Stomach (tissue), 9 donors: ENCODE measurements around the gene HESX1. TPM values are rescaled to one million over a fixed set of nuclear protein-coding genes. Genes with fewer than 3 reads are reported as not detected.

Experiments
- DNase-seq, 2 donors: peaks; one replicate each; pipeline versions ENCODE4 v3.0.0 to v3.0.0-alpha.2; 2013 to 2019
- H3K27ac ChIP-seq, 5 donors: fragments of 200-600 bp in 4 of 5; sonication (generic) in 4 of 5; one replicate each; pipeline ENCODE4 v1.5.1; 2013 to 2019; ENCODE audit warnings: mild to moderate bottlenecking in 1 of 5, moderate library complexity in 1 of 5
- H3K27me3 ChIP-seq, 3 donors: fragments of 200-600 bp; sonication (generic); one replicate each; pipeline ENCODE4 v1.5.1; 2017 to 2019; ENCODE audit warnings: mixed run types in 1 of 3
- H3K36me3 ChIP-seq, 4 donors: fragments of 200-600 bp; sonication (generic); 1 replicate in 3 of 4; 2 replicates in 1 of 4; pipeline ENCODE4 v1.5.1; 2016 to 2019
- H3K4me1 ChIP-seq, 4 donors: fragments of 200-600 bp; sonication (generic); one replicate each; pipeline ENCODE4 v1.5.1; 2016 to 2019
- H3K4me3 ChIP-seq, 4 donors: fragments of 200-600 bp; sonication (generic) in 3 of 4; one replicate each; pipeline ENCODE4 v1.5.1; 2016 to 2019; ENCODE audit warnings: mild to moderate bottlenecking in 1 of 4
- H3K9me3 ChIP-seq, 4 donors: fragments of 200-600 bp; sonication (generic); one replicate each; pipeline ENCODE4 v1.5.1; 2016 to 2019
- EP300 ChIP-seq: sonication (generic); formaldehyde crosslinking; IDR thresholded peaks from one replicate; pipeline ENCODE4 v1.6.1; 2017; ENCODE audit warnings: antibody characterized with exemption
- POLR2A ChIP-seq, 4 donors: fragments of 450-650 bp; IDR thresholded peaks; one replicate each; pipeline ENCODE4 v1.6.1; 2016; ENCODE audit warnings: antibody characterized with exemption in 4 of 4, control low read depth in 2 of 4, mild to moderate bottlenecking in 1 of 4, moderate library complexity in 1 of 4
- POLR2AphosphoS5 ChIP-seq, 3 donors: sonication (generic); formaldehyde crosslinking; IDR thresholded peaks; one replicate each; pipeline ENCODE4 v1.6.1; 2016; ENCODE audit warnings: antibody characterized with exemption in 3 of 3
- WGBS, 5 donors: extraction: QIAGEN DNeasy Blood & Tissue Kit in 3 of 5; methylation state at CpG; one replicate each; pipeline versions ENCODE4 v1.1.5 to v1.1.7; 2013 to 2018; 5-methylcytosine and 5-hydroxymethylcytosine counted together
- intact Hi-C: fragments of 100-400 bp; cut with DNase I; formaldehyde crosslinking; loops from one replicate; pipeline ENCODE4 v1.15.1; 2023; ENCODE audit warnings: low total_unique reads
- polyA plus RNA-seq, 3 donors: library from polyadenylated mRNA; stranded (reverse); fragments of 200-250 nt; gene quantifications; one replicate each; pipeline ENCODE4 v1.2.3, GENCODE V29; 2013
- total RNA-seq, 5 donors: library from RNA; depleted of rRNA; stranded (reverse); fragments of >200 nt; gene quantifications; one replicate each; pipeline versions ENCODE4 v1.1.0 to v1.2.3, GENCODE V29; 2014 to 2016
- TF ChIP-seq, protein P1 (sequence below), 7 experiments: fragments of 450-650 bp in 4 of 7; fragments of 200-600 bp in 3 of 7; sonication (generic) in 3 of 7; IDR thresholded peaks; one replicate each; pipeline ENCODE4 v1.5.1; 2016 to 2019; ENCODE audit warnings: antibody characterized with exemption in 7 of 7, control low read depth in 2 of 7, mild to moderate bottlenecking in 1 of 7
- donor health status: healthy with polysubstance abuse.
- donor health status: Bipolar disorder and iron deficiency.
- donor health status: healthy.

HESX1 gene
- total and polyA plus RNA-seq, 8 donors = 1.00 to 23.9 (median 2.3) TPM; not detected in 4

DNA sequence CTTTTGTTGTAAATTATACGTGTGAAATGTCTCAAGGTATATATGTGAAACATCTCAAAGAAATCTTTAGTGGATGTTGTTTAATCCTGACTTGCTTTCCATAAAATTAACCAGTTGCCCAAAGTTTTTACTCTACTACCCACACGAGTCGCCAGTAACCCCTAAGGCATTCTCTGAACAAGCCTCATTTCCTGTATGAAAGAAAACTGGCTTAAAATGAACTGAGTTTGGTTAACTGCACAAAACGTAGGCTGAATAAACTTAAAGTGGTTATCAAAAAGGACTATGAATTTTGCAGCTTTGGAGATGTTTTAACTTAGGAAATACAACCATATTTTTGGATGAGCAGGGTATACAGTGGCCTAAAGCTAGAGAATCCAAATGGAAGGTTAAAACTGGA, 25.1 kb upstream of the HESX1 start:
- 72 to 83% (median 80%) methylated on average over 4 of the region's 4 CpGs for WGBS, 5 donors
- Histone ChIP-seq H3K4me3 (no peak overlapping the region), H3K27ac (no peak overlapping the region), H3K36me3 (no peaks in the 10 kb centered on the region), H3K27me3 (no peaks in the 10 kb centered on the region), H3K9me3 (no peaks in the 10 kb centered on the region), H3K4me1 (peaks cover 19 to 31% (median 25%) of the 10 kb centered on the region in 4 donors)
- intact Hi-C loops = no loop called here
- TF ChIP-seq EP300 = no peak
- TF ChIP-seq, protein P1, sequence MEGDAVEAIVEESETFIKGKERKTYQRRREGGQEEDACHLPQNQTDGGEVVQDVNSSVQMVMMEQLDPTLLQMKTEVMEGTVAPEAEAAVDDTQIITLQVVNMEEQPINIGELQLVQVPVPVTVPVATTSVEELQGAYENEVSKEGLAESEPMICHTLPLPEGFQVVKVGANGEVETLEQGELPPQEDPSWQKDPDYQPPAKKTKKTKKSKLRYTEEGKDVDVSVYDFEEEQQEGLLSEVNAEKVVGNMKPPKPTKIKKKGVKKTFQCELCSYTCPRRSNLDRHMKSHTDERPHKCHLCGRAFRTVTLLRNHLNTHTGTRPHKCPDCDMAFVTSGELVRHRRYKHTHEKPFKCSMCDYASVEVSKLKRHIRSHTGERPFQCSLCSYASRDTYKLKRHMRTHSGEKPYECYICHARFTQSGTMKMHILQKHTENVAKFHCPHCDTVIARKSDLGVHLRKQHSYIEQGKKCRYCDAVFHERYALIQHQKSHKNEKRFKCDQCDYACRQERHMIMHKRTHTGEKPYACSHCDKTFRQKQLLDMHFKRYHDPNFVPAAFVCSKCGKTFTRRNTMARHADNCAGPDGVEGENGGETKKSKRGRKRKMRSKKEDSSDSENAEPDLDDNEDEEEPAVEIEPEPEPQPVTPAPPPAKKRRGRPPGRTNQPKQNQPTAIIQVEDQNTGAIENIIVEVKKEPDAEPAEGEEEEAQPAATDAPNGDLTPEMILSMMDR (IDR thresholded peaks at IDR 0.05) = no peak
- TF ChIP-seq POLR2AphosphoS5 (IDR thresholded peaks at IDR 0.05) = no peak
- no peak for TF ChIP-seq POLR2A (IDR thresholded peaks at IDR 0.05)
- DNase-seq = no peak

DNA sequence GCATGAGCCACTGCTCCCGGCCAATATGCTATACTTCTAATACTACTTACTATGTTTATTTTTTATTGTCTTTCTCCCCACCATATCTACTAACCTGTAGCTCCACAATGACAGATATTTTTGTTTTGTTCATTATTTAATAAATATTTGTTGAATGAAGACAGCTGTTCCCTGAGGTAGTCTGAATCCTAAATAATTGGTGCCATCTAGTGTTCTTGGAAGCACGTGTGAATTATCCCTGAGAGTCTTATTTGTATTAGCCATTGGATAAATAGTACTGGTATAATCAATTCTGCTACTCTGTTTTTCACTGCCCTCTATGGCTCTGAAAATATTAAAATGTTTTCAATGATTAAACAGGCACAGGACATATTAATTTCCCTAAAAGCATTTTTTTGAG, 22.1 kb upstream of the HESX1 start:
- TF ChIP-seq, protein P1 (IDR thresholded peaks at IDR 0.05) = peak in 2 of 7 experiments; percentile 5 to 20
- no peak for TF ChIP-seq POLR2A (IDR thresholded peaks at IDR 0.05)
- no peak for TF ChIP-seq POLR2AphosphoS5 (IDR thresholded peaks at IDR 0.05)
- Histone ChIP-seq H3K4me1 (peaks cover 4 to 15% (median 6%) of the 10 kb centered on the region in 4 donors), H3K36me3 (no peaks in the 10 kb centered on the region), H3K27me3 (no peaks in the 10 kb centered on the region), H3K9me3 (no peaks in the 10 kb centered on the region), H3K4me3 (no peak overlapping the region), H3K27ac (no peak overlapping the region)
- DNase-seq = peak in 1 of 2 donors; percentile 49
- intact Hi-C loops = no loop called here
- 38 to 51% (median 42%) methylated on average over 2 of the region's 2 CpGs for WGBS, 5 donors

DNA sequence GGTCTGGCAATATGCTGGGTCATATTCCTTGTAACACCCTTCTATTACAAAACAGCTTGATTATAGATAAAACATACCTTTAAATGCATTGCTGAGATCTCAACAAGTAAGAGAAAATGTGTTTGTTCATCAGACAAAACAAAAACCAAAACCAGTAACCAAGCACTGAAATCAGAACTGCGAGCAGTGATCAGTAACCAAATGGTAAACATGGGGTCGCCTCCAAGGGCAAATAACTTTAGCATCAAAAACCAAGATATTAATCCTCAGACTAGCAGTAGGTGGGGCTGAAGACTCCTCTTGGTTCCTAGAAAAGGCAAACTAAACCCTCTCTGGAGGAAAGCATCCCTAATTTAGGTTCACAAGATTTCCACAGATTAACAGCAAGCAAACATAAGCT, 6.6 kb upstream of the HESX1 start:
- Histone ChIP-seq H3K4me3 (no peak overlapping the region), H3K36me3 (no peaks in the 10 kb centered on the region), H3K9me3 (no peaks in the 10 kb centered on the region), H3K27ac (no peak overlapping the region), H3K27me3 (no peaks in the 10 kb centered on the region), H3K4me1 (no peaks in the 10 kb centered on the region)
- intact Hi-C loops = no loop called here
- no peak for DNase-seq
- 61 to 88% (median 81%) methylated on average over 2 of the region's 2 CpGs for WGBS, 5 donors
- no peak for TF ChIP-seq POLR2A (IDR thresholded peaks at IDR 0.05)
- no peak for TF ChIP-seq EP300
- TF ChIP-seq POLR2AphosphoS5 (IDR thresholded peaks at IDR 0.05) = no peak
- TF ChIP-seq, protein P1 (IDR thresholded peaks at IDR 0.05) = no peak

DNA sequence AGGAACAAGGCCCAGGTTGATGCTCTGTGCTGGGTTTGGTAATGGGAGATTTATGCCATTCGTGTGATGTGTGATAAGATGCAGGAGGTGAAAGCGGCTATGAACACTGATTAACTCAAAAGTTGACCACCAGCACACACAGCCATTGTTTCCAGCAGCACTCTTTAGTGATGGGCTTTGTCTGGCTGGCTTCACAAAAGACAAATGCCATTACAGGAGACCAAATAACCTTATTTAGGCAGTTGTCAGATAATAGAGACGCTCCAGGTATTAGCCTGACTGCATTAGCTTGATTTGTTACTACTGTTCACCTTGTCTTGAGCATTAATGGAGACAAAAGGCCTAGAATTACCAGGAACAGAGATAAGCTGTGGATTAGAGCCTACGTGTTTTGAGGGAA, 5.1 kb downstream of the HESX1 start:
- H3K9me3 ChIP-seq = no peaks in the 10 kb centered on the region
- WGBS, 5 donors = 69 to 81% (median 78%) methylated on average over 4 of the region's 4 CpGs
- no peaks in the 10 kb centered on the region for H3K36me3 ChIP-seq
- TF ChIP-seq POLR2A (IDR thresholded peaks at IDR 0.05) (no peak), EP300 (no peak), POLR2AphosphoS5 (IDR thresholded peaks at IDR 0.05) (no peak)
- TF ChIP-seq, protein P1 (IDR thresholded peaks at IDR 0.05) = no peak
- no peak overlapping the region for H3K4me3 ChIP-seq
- H3K4me1 ChIP-seq = no peaks in the 10 kb centered on the region
- H3K27ac ChIP-seq = no peak overlapping the region
- H3K27me3 ChIP-seq = peaks cover 0 to 23% (median 0%) of the 10 kb centered on the region in 3 donors
- DNase-seq = no peak
- intact Hi-C loops = no loop called here
